Measurements from ENCODE around the gene CNTNAP5.

The CNTNAP5 gene

GRCh38 chr2:124610141-124610540 is 585.1 kb downstream of the CNTNAP5 start:
- DNase-seq (ENCODE audit: low read depth in 2 of 2) = no peak

- no peak for DNase-seq (ENCODE audit: low read depth in 2 of 2)
Observed at GRCh38 chr2:124610866-124611265, 585.8 kb downstream of the CNTNAP5 start.

GRCh38 chr2:124623560-124623959 is 598.5 kb downstream of the CNTNAP5 start:
- DNase-seq (ENCODE audit: low read depth in 2 of 2) = no peak

GRCh38 chr2:124625561-124625960 is 600.5 kb downstream of the CNTNAP5 start:
- no peak for DNase-seq (ENCODE audit: low read depth in 2 of 2)

- no peak for DNase-seq (ENCODE audit: low read depth in 2 of 2)
Observed at GRCh38 chr2:124626993-124627392, 601.9 kb downstream of the CNTNAP5 start.

GRCh38 chr2:124633812-124634211 is 608.7 kb downstream of the CNTNAP5 start:
- DNase-seq (ENCODE audit: low read depth in 2 of 2) = no peak

- DNase-seq (ENCODE audit: low read depth in 2 of 2) = no peak
Observed at GRCh38 chr2:124639524-124639923, 614.4 kb downstream of the CNTNAP5 start.

- no peak for DNase-seq (ENCODE audit: low read depth in 2 of 2)
Observed at GRCh38 chr2:124640221-124640750, 615.2 kb downstream of the CNTNAP5 start.

- DNase-seq (ENCODE audit: low read depth in 2 of 2) = no peak
Observed at GRCh38 chr2:124646166-124646815, 621.2 kb downstream of the CNTNAP5 start.

- no peak for DNase-seq (ENCODE audit: low read depth in 2 of 2)
Observed at GRCh38 chr2:124647245-124647644, 622.2 kb downstream of the CNTNAP5 start.

- DNase-seq (ENCODE audit: low read depth in 2 of 2) = no peak
Observed at GRCh38 chr2:124647663-124648062, 622.6 kb downstream of the CNTNAP5 start.

- no peak for DNase-seq (ENCODE audit: low read depth in 2 of 2)
Observed at GRCh38 chr2:124649001-124649400, 623.9 kb downstream of the CNTNAP5 start.

GRCh38 chr2:124652099-124652498 is 627.0 kb downstream of the CNTNAP5 start:
- no peak for DNase-seq (ENCODE audit: low read depth in 2 of 2)

- no peak for DNase-seq (ENCODE audit: low read depth in 2 of 2)
Observed at GRCh38 chr2:124658373-124658772, 633.3 kb downstream of the CNTNAP5 start.

GRCh38 chr2:124661558-124661957 is 636.5 kb downstream of the CNTNAP5 start:
- DNase-seq (ENCODE audit: low read depth in 2 of 2) = no peak

GRCh38 chr2:124662946-124663644 is 638.0 kb downstream of the CNTNAP5 start:
- no peak for DNase-seq (ENCODE audit: low read depth in 2 of 2)

- DNase-seq (ENCODE audit: low read depth in 2 of 2) = no peak
Observed at GRCh38 chr2:124663645-124663997, 638.5 kb downstream of the CNTNAP5 start.

- no peak for DNase-seq (ENCODE audit: low read depth in 2 of 2)
Observed at GRCh38 chr2:124664363-124664762, 639.3 kb downstream of the CNTNAP5 start.

- DNase-seq (ENCODE audit: low read depth in 2 of 2) = no peak
Observed at GRCh38 chr2:124666976-124667375, 641.9 kb downstream of the CNTNAP5 start.

GRCh38 chr2:124668161-124668560 is 643.1 kb downstream of the CNTNAP5 start:
- DNase-seq (ENCODE audit: low read depth in 2 of 2) = no peak

- DNase-seq (ENCODE audit: low read depth in 2 of 2) = no peak
Observed at GRCh38 chr2:124670187-124670586, 645.1 kb downstream of the CNTNAP5 start.

- DNase-seq (ENCODE audit: low read depth in 2 of 2) = no peak
Observed at GRCh38 chr2:124678043-124678442, 653.0 kb downstream of the CNTNAP5 start.

Data from stimulated activated CD4-positive, alpha-beta T cell treated with anti-CD3 and anti-CD28 coated beads, Interleukin-12 subunit alpha, Interleukin-12 subunit beta, amount 100 ng/mL, for 24 hours (primary cell).